CD4-positive, alpha-beta T cell treated with Interleukin-15 for 4 hours (primary cell): ENCODE data around the gene OLFML2A.
"Not testable (repeated sequence)": the region's sequence is repeated elsewhere in the genome, so short reads cannot be mapped to it uniquely, and the experiment has no call there.

Experiments
- DNase-seq: peaks from one replicate; pipeline ENCODE4 v3.0.0-alpha.2; 2020; ENCODE audit warnings: low spot score

Gene OLFML2A

DNA sequence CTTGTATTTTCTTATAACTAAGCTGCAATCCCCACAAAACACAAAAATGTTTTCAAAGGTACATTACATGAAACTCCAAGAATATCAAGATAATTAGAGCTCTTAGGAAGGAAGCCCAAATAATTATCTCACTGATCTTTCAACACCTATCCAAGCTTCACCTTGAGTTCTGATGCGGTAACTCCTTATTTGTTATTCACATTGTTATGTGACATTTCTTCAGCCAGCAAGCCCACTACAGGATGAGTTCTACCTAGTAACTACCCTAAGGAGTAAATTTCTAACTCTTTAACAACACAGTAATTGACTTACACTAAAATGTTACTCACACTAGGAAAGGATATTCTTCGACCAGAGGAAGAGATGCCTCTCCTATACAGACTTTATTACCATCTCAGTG lies 15.7 kb upstream of the OLFML2A start:
- DNase-seq: no peak

DNA sequence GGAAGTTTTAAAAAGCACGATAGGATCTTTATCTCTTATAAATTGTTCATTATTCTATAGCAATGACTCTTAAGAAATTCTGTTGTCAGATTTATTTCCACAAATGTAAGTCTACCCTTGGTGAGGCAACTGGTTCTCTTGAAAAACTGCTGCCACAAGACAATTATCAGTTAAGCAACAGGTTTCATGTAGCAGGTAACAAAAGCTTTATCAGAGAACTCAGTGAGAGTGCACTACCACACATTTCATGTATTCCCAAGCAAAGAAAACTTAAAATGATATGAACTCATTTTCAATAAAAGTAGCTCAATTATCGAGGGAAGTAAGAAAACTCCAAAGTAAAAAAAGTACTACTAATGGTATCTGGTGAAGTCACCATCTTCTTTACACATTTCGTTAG lies 15.2 kb upstream of the OLFML2A start:
- no peak for DNase-seq

DNA sequence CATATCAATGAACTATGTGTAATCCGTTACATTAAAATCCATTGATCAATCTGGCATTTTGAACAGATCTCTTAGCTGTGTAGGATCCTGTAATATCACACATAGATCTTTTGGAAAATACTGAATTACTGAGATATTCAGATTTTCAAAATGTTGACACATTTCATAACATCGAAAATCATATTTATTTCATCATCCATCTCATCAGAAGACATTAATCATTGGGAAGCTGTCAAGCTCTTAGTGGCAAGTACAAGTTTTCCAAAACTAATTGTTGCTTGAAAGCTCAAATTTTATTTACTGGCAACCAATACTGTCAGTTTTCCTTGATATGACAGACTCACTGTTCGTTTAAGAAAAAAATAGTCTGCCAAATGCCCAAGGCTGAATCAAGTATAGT lies 14.3 kb upstream of the OLFML2A start:
- no peak for DNase-seq

DNA sequence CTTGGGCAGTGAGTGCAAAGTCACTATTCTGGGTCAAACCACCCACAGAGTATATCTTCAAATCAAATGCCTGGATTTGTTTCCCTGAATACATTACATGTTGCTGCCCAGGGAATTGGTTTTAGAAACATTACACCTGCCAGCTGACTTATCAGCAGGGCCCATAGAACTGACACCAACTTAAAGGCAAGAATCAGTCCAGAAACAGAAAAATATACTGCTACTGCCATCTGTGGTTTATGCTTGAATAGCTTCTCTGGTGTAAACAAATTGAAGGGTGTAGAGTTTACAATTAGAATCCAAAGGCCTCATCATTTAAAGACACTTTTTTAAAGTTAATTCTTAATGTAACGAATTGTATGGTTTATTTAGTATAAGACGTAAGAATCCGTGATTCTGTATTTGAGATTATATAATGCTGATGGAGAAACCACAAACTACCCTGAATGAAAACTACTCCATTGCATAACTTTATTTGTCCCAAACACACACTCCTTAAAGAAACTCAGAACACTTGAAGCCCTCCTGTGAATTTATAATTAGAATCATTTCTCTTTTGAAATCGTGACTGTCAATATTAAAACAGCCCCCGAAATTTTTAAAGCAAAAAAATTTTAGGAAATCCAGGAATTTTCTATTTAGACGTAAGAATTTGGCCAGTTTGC lies 12.0 kb upstream of the OLFML2A start:
- DNase-seq: no peak

DNA sequence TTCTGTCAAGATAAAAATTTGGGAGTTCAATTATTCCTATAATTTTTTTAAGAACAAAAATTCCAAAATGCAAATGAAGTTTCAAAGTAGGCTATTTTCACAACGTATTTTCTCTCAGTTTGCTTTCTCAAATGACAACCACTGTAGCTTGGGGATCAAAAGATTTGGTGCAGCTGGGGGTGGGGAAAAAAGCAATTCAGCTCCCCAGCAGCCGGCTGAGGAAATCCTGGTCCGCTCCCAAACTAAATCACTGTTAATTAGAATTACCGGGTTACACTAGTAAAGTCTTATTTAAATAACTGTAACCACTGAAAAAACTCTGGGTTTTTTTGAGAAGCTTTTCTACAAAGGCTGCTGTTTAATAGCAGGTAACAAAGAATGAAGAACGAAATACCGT lies 11.5 kb upstream of the OLFML2A start:
- DNase-seq: no peak

DNA sequence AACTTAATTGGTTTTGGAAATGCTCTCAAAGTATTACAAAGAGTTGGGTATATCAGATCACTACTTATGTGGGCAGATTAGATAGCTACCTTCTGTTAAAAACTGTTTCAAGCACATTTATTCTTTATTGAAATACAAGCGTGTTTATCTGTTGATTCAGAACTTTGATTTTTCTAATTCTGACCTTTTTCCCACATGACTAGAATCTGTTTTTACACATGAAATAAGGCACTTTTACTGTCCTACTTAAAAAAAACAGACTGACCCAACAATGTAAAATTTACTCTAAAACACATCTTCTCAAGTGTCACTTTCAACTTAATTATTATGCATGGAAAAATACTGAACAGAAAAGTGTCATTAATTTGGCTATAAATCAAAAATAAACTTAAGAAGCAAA lies 10.6 kb upstream of the OLFML2A start:
- DNase-seq: no peak

DNA sequence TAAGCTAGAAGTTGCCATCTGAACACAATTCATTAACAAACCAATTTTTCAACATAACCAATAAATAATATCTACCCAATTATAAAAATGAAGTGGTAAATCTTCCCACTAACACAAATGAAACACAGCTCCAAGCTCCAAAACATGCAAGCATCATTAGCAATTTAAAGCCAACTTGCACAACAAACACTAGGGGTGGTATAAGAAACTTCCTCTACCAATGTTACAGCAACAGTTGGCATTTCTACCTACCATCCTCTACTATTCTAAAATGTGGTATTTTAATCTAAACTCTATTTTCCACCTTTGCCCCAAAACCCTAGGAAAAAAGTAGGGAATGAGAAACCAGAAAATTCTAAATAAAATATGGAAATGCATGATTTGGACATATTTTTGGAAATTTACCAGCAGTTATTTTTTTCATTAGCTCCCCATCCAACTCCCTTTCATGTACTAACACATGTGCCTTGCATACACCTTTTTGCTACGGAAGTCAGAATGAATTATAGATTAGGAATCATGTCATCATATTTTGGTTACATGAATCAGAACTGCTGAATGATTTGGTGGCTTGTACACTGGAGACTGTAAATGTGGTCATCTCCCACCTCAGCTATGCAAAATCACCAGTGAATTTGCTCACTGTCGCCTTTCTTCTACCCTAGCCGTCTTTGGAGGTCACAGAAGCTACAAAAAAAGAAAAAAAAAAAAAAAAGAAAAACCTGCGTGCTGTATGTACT lies 9.9 kb upstream of the OLFML2A start:
- DNase-seq: no peak

DNA sequence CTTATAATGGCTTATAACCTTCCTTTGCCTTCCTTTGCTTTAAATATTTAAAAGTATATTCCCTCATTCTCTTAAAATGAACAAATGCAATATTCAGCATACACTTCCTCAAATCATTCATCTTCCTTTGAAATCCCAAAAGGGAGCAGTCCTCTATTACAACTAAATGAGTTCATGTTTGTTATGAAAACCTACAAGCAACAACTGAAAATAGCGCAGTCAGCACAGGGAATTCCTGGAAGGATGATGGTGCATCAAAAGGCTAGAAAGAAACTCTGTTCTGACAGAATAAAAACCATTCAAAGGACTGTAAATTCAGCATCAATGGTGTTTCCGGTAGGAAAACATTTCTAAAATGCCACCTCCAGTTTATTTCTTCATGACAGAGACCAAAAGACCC lies 9.1 kb upstream of the OLFML2A start:
- no peak for DNase-seq

DNA sequence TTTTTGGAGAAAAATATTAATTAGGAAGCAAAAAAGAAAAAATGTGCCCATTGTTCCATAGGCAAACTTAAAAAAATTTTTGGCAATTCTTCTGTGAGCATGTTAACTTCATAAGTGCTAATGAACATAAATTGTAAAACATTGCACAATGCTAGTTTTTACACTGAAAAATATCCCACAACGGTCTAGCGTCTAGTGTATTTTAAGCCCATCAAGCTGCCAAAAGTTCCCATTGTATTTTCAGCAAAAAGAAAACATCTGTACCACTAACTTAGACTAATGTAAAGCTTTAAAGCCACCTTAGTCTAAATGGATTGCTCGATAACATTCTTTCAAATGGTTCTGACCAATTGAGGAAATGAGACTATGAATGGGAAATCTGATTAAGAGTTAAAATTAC lies 8.6 kb upstream of the OLFML2A start:
- no peak for DNase-seq

DNA sequence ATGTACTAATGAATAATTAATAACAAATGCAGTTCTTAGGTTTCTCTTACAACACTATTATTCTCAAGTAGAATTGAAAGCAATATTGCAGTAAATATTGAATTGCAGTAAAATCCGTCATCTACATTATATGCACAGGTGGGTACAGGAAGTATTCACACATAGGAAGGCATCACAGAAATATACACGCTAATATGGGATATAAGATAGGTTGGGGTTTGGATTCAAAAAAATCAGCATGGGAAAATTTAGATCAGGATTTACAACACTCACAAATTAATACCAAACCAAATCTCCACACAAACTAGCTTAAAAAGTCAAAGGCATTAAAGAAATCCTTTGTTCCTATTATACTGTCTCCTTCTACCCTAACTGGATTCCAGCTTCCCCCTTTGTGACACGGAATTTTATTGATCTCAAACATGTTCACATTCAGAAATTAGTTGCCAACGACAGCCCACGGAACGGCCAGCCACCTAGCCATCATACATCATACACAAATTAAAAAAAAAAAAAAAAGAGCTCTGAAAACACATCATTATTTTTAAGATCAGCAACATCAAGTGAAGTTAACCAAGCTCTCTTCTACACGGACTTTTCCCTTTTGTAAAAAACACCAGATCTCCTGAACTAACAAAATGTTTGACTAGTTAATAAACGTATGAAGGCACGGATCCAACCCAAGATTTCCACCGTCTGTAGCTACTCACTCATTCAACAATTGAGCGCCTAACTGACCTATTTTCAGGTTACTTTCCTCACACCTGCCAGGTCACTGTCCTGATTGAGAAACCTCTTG lies 8.0 kb upstream of the OLFML2A start:
- DNase-seq: no peak

DNA sequence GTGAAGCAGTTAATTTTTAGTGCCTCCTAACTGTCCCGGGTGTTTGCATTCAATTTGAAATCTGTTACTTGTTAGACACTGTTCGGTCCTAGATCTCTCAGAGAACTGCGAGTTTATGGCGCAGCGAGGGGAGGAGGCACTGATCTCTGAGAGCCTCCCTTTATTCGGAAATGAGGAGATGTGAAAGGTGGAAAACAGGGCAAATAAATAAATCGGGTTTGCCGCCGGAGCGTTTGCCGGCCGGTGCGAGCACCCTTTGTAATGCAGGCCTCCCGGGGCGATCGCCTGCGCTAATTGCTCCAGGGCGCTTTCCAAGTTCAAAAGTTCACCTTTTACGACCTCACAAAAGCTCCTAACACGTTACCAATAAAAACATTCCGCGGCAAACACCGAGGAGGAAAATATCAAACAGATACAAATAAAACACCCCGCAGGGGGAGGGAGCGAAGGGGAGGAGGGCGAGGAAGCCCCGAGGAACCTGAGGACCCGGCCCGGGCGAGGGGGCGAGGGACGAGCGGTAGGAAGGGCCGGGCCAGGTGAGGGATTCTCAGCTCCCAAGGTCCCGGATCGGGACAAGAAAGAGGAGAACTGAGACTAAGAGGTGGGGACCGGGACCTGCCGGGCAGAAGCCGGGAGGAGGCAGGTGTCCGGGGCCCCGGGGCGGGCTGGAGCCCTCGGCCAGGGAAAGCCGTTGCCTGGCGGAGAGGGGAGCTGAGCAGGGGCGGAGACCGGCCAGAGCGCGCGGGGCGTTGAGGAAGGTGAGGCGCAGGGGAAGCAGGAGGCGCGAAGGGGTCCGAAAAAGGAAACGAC lies 7.2 kb upstream of the OLFML2A start:
- no peak for DNase-seq

DNA sequence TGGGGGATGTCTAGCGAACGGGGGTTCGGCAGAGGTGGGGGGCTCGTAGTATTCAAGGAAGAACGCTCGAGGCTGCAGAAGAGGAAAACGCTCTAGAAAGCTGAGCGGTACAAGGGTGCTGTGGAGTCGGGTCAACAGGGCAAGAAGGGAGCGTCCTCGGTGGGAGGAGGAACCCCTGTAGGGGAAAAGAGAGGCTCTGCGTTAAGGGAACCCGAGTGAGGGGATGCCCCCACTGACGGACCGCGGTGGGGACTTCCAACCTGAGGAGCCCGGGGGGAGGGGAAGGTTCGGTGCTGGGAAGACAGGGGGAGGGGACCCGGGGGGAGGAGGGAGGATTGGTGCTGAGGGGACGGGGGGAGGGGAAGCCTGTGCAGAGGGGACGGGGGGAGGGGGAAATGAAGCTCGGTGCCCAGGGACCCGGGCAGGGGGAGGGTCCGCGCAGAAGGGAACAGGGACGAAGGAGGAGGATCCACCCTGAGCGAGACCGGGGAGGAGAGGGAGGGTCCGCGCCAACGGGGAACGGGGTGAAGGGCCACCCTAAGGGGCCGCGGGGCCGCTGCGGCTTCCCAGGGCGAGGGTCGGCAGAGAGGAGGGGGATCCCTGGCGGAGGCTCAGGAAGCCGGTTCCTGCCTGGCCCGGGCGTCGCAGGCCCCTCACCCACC lies 6.4 kb upstream of the OLFML2A start:
- DNase-seq: no peak

DNA sequence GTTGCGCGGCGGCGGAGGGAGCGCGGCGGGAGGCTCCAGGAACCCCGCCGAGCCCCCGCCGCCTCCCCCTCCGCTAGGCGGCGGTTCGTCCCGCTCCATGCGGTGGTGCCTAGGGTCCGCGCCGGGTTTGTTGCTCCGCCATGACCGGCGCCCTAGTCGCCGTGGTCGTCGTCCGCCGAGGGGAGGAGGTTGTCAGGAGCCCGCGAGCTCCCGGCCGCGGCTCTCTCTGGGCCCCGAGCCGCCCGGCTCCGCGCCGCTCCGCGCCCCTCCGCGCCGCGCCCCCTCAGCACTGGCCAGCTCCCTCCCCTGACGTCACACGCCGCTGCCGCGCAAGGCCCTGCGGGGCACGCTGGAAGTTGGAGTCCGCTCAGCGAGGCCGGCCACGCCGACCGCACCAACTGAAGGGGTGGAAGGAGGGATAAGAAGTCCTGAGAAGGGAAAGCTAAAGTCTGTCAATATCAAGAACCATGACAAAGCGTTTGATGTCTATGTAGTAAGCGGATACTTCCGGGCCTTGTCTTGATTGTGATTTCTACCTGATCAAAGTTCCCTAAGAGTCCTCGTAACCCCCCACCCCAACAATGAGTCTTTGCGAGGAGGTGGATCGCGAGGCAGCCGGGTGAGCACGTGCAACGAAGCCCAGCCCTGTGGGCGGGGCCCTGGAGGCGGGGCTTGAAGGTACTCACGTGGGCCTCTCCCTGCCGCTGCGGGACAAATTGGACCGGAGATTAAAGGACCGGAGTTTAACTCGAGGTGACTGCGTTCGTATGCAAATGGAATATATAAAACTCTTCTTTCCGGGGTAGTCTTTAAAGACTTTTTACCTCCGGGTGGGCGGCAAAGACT lies 5.7 kb upstream of the OLFML2A start, which contains the start of gene NR6A1:
TSS of gene NR6A1 (minus strand) at position 291 of the 846 bp plus-strand sequence.
- peak; percentile 92 for DNase-seq

DNA sequence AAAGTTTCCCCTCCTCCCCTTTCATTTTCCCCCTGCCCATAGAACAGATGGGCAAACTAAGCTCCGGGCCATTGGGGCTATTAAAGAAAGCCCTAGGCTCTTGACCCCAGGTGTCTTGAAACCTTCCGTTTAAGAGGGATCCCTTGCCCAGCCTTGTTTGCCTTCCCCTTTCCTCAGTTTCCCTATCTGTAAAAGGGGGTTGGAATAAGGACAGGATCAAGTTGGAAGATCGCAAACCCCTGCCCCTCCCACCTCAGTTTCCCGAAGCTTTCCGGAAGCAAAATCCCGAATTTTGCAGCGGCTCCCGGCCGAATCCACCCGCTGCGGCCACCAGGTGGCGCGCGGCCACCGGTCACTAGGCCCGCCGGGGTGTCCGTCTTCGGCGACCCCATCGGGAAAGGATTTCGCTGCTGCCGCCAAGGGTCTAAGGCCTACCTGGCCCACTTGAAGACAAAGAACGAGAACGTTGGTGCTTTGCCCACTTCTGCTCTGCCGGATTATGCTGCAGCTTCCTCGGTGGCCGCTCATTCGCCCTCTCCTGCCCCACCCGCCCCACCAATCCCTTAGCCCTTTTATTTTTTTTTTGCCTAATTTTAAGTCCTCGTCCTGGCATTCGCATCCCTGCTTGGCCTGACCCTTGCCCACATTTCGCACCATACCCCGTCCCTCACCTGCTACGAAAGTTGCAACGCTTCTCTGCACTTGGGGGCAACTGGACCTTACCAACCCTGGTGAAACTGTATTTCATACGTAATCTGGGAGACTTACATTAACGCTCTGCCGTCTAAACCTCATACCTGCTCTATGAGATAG lies 4.9 kb upstream of the OLFML2A start:
- peak; percentile 29 for DNase-seq

DNA sequence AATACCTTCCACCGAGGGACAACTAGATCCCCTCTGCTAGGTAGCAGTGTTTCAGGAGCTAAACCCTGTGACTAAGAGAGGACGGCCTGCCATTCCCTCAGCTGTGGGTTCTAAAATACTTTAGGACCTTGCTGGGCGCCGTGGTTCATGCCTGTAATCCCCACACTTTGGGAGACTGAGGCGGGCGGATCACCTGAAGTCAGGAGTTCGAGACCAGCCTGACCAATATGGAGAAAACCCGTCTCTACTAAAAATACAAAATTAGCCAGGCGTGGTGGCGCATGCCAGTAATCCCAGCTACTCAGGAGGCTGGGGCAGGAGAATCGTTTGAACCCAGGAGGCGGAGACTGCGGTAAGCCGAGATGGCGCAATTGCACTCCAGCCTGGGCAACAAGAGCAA lies 4.1 kb upstream of the OLFML2A start:
- not testable (repeated sequence) for DNase-seq

DNA sequence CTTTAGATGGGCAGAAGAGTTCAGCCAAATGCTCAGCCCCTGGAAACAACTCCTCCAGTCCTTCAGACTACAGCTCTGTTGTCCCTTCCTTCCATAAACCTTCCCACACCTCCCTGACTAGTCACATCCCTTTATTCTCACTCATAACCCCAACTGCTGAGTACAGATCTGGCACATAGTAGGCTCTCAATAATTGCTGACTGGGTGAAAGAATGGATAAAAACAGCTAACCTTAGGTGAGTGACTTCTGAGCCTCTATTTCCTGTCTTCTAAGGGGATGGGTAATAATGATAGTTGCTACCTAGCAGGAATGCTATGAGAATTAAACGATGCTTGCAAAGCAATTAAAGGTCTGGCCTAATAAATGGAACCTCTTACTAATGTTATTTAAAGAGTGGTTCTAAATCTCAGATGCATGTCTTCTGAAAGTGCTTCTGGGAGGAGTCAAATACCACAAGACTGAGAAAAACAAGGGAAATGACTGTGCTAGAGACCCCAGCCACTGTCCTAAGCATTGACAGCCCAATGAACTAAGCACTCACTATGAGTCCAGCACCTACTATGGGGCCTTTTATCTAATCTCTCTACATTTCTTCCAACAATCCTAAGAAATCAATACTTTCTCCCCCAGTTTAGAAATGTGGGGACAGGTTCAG lies 3.3 kb upstream of the OLFML2A start:
- DNase-seq: no peak

DNA sequence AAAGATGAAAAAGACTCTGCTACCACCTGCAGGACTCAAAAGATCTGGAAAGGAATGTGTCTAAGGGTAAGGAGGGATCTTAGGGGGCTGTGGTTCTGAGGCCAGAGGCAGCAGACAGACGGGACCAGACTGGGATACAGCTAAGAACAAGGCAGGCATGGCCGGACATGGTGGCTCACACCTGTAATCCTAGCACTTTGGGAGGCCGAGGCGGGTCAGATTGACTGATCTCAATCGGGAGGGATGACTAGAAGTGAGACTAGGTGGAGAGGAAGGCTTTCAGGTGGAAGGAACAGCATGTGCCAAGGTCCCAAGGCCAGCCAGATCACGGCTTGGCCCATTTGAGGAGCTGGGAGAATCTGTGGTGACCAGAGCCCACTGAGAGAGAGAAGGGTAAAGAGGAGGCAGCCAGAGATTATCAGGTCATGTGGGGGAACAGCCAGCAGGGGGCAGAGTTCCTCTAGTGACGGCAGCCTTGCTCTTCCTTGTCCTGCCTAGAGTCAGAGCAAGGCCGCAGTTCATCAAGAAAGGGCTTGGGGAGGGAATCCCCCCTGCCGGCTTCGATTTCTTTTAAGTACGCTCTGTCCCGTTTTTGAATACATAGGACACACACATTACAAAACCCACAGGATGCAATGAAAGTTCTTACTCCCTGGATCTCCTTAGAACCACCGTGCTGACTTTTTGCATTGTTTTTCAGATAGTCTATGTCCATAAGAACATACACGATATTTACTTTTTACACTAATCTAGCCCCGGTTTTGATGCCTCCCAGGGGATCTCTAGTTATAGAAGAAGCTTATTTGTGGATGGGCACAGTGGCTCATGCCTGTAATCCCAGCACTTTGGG lies 2.6 kb upstream of the OLFML2A start:
- DNase-seq: peak; percentile 83

DNA sequence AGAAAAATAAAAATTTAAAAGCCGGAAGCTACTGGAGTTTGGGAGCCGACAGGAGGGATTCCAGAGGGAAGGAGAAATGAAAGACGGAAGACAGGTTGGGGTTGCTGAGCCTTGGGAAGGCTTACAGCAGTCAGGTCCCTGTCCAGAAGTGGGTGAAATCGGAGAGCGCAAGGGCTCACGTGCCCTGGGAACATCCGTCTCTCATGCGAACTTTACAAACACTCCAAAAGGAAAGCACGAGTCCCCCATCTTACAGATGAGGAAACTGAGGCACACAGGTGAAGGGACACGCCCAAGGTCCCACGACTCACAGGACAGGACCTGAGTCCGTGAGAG lies 347 bp upstream of the OLFML2A start:
- DNase-seq: no peak
